ENCODE data around the gene ANGPT4. TPM values are rescaled to one million over a fixed set of nuclear protein-coding genes. Genes with fewer than 3 reads are reported as not detected.
A peak's percentile ranks its signal among the peaks of the same experiment; 100 is the strongest.
"Not testable (repeated sequence)": the region's sequence is repeated elsewhere in the genome, so short reads cannot be mapped to it uniquely, and the experiment has no call there.

Gene ANGPT4
- total RNA-seq, 6 experiments from 2014 or later, result 0.04 to 0.12 TPM; not detected in 4

GRCh38 chr20:905396-905961, 10.7 kb downstream of the ANGPT4 start:
- TF ChIP-seq, protein P1, sequence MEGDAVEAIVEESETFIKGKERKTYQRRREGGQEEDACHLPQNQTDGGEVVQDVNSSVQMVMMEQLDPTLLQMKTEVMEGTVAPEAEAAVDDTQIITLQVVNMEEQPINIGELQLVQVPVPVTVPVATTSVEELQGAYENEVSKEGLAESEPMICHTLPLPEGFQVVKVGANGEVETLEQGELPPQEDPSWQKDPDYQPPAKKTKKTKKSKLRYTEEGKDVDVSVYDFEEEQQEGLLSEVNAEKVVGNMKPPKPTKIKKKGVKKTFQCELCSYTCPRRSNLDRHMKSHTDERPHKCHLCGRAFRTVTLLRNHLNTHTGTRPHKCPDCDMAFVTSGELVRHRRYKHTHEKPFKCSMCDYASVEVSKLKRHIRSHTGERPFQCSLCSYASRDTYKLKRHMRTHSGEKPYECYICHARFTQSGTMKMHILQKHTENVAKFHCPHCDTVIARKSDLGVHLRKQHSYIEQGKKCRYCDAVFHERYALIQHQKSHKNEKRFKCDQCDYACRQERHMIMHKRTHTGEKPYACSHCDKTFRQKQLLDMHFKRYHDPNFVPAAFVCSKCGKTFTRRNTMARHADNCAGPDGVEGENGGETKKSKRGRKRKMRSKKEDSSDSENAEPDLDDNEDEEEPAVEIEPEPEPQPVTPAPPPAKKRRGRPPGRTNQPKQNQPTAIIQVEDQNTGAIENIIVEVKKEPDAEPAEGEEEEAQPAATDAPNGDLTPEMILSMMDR (IDR thresholded peaks at IDR 0.05), result no peak
- TF ChIP-seq POLR2A (IDR thresholded peaks at IDR 0.05), result no peak
- no peak overlapping the region for H3K27ac ChIP-seq
- 23% methylated on average over 3 of the region's 4 CpGs for WGBS (ENCODE audit: insufficient coverage, low coverage, low lambda C conversion rate, missing lambda C conversion rate)
- DNase-seq (peak in 1 of 3 donors; percentile 15), ATAC-seq (peak; percentile 26 to 73 (median 48))
- H3K36me3 ChIP-seq, result no peaks in the 10 kb centered on the region
- H3K4me3 ChIP-seq, result no peak overlapping the region
- H3K27me3 ChIP-seq, result no peaks in the 10 kb centered on the region
- intact Hi-C loops (cut with DNase I), result no loop called here
- H3K9me3 ChIP-seq, result no peaks in the 10 kb centered on the region
- no peaks in the 10 kb centered on the region for H3K4me1 ChIP-seq

DNA sequence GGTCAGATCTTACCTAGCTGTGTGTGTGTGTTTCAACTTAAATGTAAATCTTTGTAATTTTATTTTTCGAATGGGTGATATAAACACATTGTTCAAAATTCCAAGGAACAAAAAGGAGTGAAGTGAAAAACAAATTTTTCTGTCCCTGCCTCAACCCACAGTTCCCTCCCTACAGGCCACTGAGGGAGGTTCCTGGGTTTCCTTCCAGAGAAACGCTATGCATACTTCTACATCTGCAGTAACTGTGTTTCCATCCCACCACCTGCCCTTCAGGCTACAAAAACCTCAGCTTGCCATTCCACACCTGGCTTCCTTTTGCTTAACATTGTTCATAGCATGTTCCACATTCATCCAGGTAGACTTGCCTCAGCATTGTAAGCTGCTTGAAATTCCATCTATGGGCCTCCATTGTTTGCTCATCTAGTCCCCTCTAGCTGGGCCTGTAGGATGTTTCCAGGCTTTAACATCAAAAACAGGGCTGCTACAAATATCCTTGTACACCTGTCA, 12.0 kb downstream of the ANGPT4 start:
- WGBS (ENCODE audit: insufficient coverage, low coverage, low lambda C conversion rate, missing lambda C conversion rate), result 86% methylated on average over 2 of the region's 2 CpGs
- DNase-seq, result no peak
- no peaks in the 10 kb centered on the region for H3K36me3 ChIP-seq
- H3K4me3 ChIP-seq, result no peak overlapping the region
- no peaks in the 10 kb centered on the region for H3K4me1 ChIP-seq
- ATAC-seq, result no peak
- no peak overlapping the region for H3K27ac ChIP-seq
- H3K27me3 ChIP-seq, result no peaks in the 10 kb centered on the region
- intact Hi-C loops (cut with DNase I), result no loop called here
- H3K9me3 ChIP-seq, result no peaks in the 10 kb centered on the region
- TF ChIP-seq, protein P1 (IDR thresholded peaks at IDR 0.05), result no peak
- no peak for TF ChIP-seq POLR2A (IDR thresholded peaks at IDR 0.05)

DNA sequence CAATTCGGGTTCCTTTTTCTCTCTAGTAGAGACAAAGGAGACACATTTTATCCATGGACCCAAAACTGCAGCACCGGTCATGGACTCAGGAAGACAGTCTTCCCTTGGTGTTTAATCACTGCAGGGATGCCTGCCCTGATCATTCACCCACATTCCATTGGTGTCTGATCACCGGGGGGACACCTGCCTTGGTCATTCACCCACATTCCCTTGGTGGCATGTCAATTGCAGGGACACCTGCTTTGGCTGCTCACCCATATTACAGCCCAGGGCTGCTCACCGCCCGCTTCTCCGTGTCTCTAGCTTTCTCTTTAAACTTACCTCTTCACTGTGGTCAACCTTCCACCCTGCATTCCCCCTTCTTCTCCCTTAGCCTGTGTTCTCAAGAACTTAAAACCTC, 18.7 kb downstream of the ANGPT4 start:
- intact Hi-C loops (cut with DNase I); H3K36me3 ChIP-seq; H3K4me1 ChIP-seq; H3K9me3 ChIP-seq; ATAC-seq; H3K27ac ChIP-seq; H3K4me3 ChIP-seq; H3K27me3 ChIP-seq: not testable (repeated sequence)
- peak in 1 of 3 donors; percentile 22 for DNase-seq
- WGBS (ENCODE audit: insufficient coverage, low coverage, low lambda C conversion rate, missing lambda C conversion rate), result 73% methylated on average over 5 of the region's 6 CpGs

DNA sequence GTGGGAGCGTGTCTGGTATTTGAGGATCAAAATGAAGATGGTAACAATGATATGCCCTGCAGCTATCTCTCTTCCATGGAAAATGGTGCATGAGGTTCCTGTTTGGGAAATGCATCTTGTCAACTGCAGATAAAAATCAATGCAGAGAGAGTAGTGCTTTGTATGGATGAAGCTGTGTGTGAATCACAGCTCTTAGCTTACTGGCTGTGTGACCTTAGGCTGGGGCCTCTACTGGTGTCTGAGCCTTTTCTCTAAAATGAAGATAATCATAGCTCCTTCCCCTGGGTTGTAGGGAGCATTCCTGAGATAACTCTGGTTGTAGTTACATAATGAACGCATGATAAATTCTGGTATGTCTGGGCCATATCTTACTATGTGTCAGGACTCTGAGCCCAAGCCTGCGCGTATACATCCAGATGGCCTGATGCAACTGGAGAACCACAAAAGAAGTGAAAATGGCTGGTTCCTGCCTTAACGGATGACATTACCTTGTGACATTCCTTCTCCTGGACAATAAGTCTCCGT, 19.6 kb downstream of the ANGPT4 start:
- H3K36me3 ChIP-seq, result no peaks in the 10 kb centered on the region
- intact Hi-C loops (cut with DNase I), result no loop called here
- no peak overlapping the region for H3K4me3 ChIP-seq
- WGBS (ENCODE audit: insufficient coverage, low coverage, low lambda C conversion rate, missing lambda C conversion rate), result 90% methylated on average over 3 of the region's 6 CpGs
- DNase-seq, result peak in 1 of 3 donors; percentile 4
- ATAC-seq, result no peak
- H3K27ac ChIP-seq, result no peak overlapping the region
- H3K9me3 ChIP-seq, result no peaks in the 10 kb centered on the region
- TF ChIP-seq, protein P1 (IDR thresholded peaks at IDR 0.05), result no peak
- no peak for TF ChIP-seq POLR2A (IDR thresholded peaks at IDR 0.05)
- H3K4me1 ChIP-seq, result no peaks in the 10 kb centered on the region
- H3K27me3 ChIP-seq, result no peaks in the 10 kb centered on the region

DNA sequence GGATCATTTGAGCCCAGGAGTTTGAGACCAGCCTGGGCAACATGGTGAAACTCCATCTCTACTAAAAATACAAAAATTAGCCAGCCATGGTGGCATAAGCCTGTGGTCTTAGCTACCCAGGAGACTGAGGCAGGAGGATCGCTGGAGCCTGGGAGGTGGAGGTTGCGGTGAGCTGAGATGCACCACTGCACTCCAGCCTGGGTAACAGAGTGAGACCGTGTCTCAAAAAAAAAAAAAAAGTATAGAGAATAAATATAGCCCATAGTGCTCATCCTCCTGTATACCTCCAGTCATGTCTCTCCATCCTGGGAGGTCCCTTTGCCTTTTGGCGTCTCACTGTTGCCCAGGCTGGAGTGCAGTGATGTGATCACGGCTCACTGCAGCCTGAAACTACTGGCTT, 23.8 kb downstream of the ANGPT4 start:
- H3K27me3 ChIP-seq; intact Hi-C loops (cut with DNase I); DNase-seq; H3K4me3 ChIP-seq; H3K36me3 ChIP-seq; H3K4me1 ChIP-seq; H3K9me3 ChIP-seq; H3K27ac ChIP-seq; ATAC-seq: not testable (repeated sequence)
- 24% methylated on average over 3 of the region's 5 CpGs for WGBS (ENCODE audit: insufficient coverage, low coverage, low lambda C conversion rate, missing lambda C conversion rate)
